Effector memory CD8-positive, alpha-beta T cell (primary cell): ENCODE results near the gene KMT2C.
"Not testable (repeated sequence)": the region's sequence is repeated elsewhere in the genome, so short reads cannot be mapped to it uniquely, and the experiment has no call there.

Source experiments
- ATAC-seq: fragments of 150-1000 bp; cut with Tn5 transposase; replicated peaks from 2 replicates; pipeline ENCODE4 v1.10.0; 2021; ENCODE audit warnings: mild to moderate bottlenecking, moderate library complexity
- DNase-seq, 3 experiments: peaks; one replicate each; pipeline ENCODE4 v3.0.0; 2021
- H3K27ac Mint-ChIP-seq, 2 donors: one replicate each; pipeline ENCODE4 v1.8.0; 2022; ENCODE audit warnings: mild to moderate bottlenecking in 2 of 2, mixed read lengths in 2 of 2, moderate library complexity in 2 of 2
- H3K27me3 Mint-ChIP-seq, 2 donors: one replicate each; pipeline ENCODE4 v1.8.0; 2022; ENCODE audit warnings: mixed read lengths in 2 of 2
- H3K36me3 Mint-ChIP-seq: one replicate; pipeline ENCODE4 v1.8.0; 2022; ENCODE audit warnings: mild to moderate bottlenecking, moderate library complexity, mixed read lengths; ENCODE audit not compliant: insufficient read depth
- H3K4me1 Mint-ChIP-seq, 2 donors: one replicate each; pipeline ENCODE4 v1.8.0; 2022; ENCODE audit warnings: low read depth in 2 of 2, mixed read lengths in 2 of 2
- H3K4me3 Mint-ChIP-seq, 2 donors: one replicate each; pipeline ENCODE4 v1.8.0; 2022; ENCODE audit warnings: mild to moderate bottlenecking in 2 of 2, mixed read lengths in 2 of 2, moderate library complexity in 2 of 2
- H3K9me3 Mint-ChIP-seq, 2 donors: one replicate each; pipeline ENCODE4 v1.8.0; 2022; ENCODE audit warnings: mixed read lengths in 2 of 2

The KMT2C gene

DNA sequence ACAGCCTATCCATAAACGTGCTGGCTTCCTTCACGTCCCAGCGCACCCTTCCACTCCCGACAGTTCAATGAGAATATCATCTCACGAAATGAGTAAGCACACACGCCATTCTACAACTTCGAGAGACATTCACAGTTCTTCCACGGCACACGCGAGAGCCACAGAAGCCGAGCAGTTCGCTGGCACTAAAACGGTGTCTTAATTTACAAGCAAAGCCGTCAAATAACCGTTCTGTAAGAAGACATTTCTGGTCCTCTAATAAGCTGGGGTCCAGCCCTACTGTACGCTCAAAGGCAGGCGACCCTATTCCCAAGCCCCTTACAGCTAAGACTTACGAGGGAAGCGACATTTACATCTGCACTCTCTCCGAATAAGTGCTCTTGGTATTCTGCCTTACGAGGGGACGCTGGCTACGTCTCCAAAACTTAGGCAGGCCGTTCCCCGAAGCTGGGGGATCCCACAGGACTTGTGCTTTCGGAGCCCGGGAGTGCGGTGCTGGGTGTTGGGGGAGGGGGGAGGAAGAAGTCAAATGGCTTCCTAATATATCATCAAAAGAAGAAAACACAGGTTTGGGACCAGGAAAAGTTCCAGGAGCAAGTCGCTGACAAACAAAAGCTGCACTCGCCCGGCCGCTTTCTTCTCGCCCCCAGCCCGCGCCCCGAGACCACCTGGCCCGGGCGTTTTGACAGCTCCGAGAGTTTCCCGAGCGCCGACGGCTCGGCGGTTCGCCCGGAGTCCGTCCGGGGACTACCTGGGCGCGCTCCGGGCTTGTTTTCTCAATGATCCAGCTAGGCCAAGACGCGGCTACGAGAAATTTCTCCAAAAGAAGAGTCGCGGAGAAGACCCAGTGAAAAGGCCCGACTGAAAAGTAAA lies 1.1 kb downstream of the KMT2C start:
- Mint-ChIP-seq H3K27ac (peak overlapping the region; percentile 92 to 94), H3K36me3 (peaks cover 23% of the 10 kb centered on the region), H3K4me1 (peaks cover 27 to 30% of the 10 kb centered on the region in 2 donors), H3K4me3 (peak overlapping the region; percentile 74 to 88)
- H3K9me3 Mint-ChIP-seq, H3K27me3 Mint-ChIP-seq, ATAC-seq: not testable (repeated sequence)
- DNase-seq, result peak in 2 of 3 experiments; percentile 7 to 33

DNA sequence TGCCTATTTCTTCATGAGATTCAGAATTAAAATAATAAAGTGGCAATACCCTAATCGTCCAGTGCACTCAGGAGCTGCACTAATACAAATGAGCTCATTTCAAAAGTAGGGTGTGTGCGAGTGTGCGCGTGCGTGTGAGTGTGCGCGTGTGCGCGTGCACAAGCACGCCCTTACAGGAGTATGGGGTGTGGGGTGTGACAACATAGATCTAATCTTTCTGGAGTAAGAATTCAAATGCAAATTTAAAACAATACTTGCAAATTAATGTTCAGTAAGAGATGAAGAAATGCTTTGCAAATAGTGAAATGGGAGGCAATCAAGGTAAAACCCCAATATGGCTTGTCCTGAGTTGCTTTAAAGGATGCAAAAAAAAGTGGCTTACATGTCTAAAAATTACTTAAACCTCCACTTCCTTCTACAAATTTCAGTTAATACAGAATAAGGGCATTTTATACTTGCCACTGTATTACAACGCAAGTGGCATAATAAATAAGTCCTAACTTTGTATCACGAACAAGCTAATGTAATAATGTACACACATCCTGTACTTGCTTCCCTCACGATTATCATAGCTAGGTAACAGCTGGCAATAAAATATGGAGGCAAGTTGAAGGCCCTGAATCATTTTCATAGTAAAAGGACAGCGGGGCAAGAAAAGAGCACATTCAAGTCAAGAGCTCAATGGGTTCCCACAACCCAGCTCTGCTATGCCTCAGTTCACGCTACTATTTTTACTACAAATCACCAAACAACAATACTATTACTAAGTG lies 1.9 kb downstream of the KMT2C start:
- Mint-ChIP-seq H3K36me3 (peaks cover 23% of the 10 kb centered on the region), H3K4me3 (peak overlapping the region; percentile 74 to 88), H3K4me1 (peaks cover 33 to 35% of the 10 kb centered on the region in 2 donors), H3K27ac (peak overlapping the region; percentile 92 to 94)
- DNase-seq (peak; percentile 54 to 59 (median 59)), ATAC-seq (peak; percentile 39)
- H3K27me3 Mint-ChIP-seq, H3K9me3 Mint-ChIP-seq: not testable (repeated sequence)

DNA sequence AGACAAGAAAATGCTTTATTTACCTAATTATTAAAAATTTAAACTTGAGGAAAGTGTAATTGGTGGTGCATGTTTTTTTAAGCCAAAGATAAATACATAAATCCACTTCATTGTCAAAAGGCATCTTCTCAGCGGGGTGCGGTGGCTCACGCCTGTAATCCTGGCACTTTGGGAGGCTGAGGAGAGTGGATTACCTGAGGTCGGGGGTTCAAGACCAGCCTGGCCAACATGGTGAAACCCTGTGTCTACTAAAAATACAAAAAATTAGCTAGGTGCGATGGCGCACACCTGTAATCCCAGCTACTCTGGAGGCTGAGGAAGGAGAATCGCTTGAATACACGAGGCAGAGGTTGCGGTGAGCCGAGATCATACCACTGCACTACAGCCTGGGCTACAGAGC lies 3.1 kb downstream of the KMT2C start:
- Mint-ChIP-seq H3K4me3 (peak overlapping the region in 1 of 2 donors; percentile 88), H3K4me1 (peaks cover 39 to 43% of the 10 kb centered on the region in 2 donors), H3K27ac (peak overlapping the region in 1 of 2 donors; percentile 94), H3K36me3 (peaks cover 23% of the 10 kb centered on the region)
- H3K27me3 Mint-ChIP-seq, DNase-seq, H3K9me3 Mint-ChIP-seq, ATAC-seq: not testable (repeated sequence)

DNA sequence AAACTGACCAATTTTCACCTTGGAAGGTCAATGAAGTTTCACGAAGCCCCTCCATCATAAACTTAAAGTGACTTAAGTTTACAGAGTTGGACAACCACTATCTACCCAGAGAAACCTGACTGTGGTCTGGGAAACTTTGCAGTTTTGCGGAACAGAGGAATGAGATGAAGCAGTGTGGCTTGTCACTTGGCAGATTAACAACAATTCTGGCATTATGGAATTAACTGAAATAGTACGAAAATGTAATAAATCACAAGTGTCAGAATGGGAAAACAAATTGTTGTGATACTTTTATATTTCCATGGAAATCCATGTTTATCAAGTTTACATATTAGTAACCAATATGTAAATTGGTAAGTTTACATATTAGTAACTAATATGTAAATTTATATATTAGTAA lies 4.9 kb downstream of the KMT2C start:
- Mint-ChIP-seq H3K4me1 (peaks cover 42 to 52% of the 10 kb centered on the region in 2 donors), H3K4me3 (peak overlapping the region in 1 of 2 donors; percentile 35), H3K27me3 (no peaks in the 10 kb centered on the region), H3K36me3 (peaks cover 18% of the 10 kb centered on the region), H3K9me3 (no peaks in the 10 kb centered on the region), H3K27ac (no peak overlapping the region)
- ATAC-seq (no peak), DNase-seq (no peak)

DNA sequence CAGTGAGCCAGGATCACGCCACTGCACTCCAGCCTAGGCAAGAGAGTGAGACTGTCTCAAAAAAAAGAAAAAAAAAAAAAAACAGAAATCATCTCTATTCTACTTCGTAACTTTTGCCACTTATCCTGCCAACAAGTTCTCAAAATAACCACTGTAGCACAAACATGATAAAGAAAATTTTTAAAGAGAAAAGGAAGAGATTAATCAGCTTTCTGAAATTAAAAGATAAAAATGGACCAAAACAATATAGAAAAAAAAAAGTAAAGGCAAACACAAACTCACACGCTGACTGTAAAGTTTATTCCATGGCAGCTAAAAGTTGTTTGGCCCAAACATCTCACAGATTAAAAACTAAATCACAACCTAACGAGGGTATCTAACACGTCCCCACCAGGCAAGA lies 5.7 kb downstream of the KMT2C start:
- not testable (repeated sequence) for ATAC-seq, DNase-seq, H3K9me3 Mint-ChIP-seq, H3K27me3 Mint-ChIP-seq, H3K27ac Mint-ChIP-seq, H3K4me3 Mint-ChIP-seq
- peaks cover 17% of the 10 kb centered on the region for H3K36me3 Mint-ChIP-seq
- H3K4me1 Mint-ChIP-seq, result peaks cover 48 to 58% of the 10 kb centered on the region in 2 donors

DNA sequence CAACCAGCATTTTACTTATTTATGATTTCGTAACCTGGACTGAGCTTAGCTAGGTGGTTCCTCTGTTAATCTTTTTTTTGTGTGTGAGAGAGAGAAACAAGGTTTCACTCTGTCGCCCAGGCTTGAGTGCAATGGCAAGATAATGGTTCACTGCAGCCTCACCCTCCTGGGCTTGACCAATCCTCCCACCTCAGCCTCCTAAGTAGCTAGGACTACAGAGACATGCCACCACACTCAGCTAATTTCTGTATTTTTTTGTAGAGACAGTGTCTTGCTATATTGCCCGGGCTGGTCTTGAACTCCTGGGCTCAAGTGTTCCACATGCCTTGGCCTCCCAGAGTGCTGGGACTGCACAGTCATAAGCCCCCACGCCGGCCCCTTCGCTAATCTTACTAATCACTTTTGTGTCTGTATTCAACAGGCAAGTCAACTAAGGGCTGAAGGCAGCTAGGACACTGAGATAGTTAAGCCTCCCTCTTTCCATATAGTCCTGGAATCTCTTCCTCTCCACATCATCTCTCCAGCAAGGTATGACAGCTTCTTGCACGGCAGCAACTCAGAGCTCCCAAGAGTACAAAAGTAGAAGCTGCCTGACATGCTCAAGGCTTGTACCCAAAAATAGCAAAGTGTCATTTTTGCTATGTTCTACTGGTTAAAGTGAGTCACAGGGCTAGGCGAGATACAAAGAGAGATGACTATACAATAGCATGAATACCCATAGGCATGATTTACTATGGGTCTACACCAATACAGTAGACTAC lies 11.3 kb downstream of the KMT2C start:
- H3K4me3 Mint-ChIP-seq, result peak overlapping the region; percentile 1 to 28
- H3K4me1 Mint-ChIP-seq, result peaks cover 51 to 68% of the 10 kb centered on the region in 2 donors
- no peaks in the 10 kb centered on the region for H3K27me3 Mint-ChIP-seq
- peaks cover 29% of the 10 kb centered on the region for H3K36me3 Mint-ChIP-seq
- H3K27ac Mint-ChIP-seq, result no peak overlapping the region
- no peaks in the 10 kb centered on the region for H3K9me3 Mint-ChIP-seq
- ATAC-seq (no peak), DNase-seq (no peak)

DNA sequence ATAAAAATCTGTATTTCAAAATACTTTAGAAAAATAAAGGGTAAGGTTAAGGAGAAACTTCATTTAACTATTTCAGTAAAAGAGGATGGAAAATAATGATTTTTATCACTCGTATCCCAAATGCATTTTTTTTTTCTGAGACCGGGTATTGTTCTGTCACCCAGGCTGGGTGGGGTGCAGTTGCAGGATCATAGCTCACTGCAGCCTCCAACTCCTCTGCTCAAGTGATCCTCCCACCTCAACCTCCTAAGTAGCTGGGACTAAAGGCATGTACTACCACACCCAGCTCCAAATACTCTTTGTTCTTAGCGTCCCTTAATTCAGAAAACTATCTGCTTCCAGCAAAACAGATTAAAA lies 11.8 kb downstream of the KMT2C start:
- H3K27ac Mint-ChIP-seq, result no peak overlapping the region
- no peak for DNase-seq
- peak overlapping the region in 1 of 2 donors; percentile 28 for H3K4me3 Mint-ChIP-seq
- H3K9me3 Mint-ChIP-seq, result no peaks in the 10 kb centered on the region
- H3K36me3 Mint-ChIP-seq, result peaks cover 29% of the 10 kb centered on the region
- no peak for ATAC-seq
- H3K27me3 Mint-ChIP-seq, result no peaks in the 10 kb centered on the region
- peaks cover 48 to 72% of the 10 kb centered on the region in 2 donors for H3K4me1 Mint-ChIP-seq

DNA sequence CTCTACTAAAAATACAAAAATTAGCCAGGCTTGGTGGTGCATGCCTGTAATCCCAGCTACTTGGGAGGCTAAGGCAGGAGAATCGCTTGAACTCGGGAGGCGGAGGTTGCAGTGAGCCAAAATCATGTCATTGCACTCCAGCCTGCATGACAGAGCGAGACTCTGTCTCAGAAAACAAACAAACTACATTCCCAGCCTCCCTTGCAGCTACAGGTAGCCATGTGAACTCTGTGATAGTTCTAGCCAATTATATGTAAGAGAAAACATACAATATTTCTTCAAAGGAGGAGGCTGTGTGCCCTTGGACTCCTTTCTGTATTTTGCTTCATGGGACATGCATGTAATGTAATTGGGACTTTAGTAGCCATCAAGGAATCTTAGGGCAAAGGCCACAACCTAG lies 12.6 kb downstream of the KMT2C start:
- not testable (repeated sequence) for H3K4me3 Mint-ChIP-seq, H3K27ac Mint-ChIP-seq, H3K27me3 Mint-ChIP-seq, H3K9me3 Mint-ChIP-seq, DNase-seq, ATAC-seq
- peaks cover 32% of the 10 kb centered on the region for H3K36me3 Mint-ChIP-seq
- peaks cover 46 to 67% of the 10 kb centered on the region in 2 donors for H3K4me1 Mint-ChIP-seq

DNA sequence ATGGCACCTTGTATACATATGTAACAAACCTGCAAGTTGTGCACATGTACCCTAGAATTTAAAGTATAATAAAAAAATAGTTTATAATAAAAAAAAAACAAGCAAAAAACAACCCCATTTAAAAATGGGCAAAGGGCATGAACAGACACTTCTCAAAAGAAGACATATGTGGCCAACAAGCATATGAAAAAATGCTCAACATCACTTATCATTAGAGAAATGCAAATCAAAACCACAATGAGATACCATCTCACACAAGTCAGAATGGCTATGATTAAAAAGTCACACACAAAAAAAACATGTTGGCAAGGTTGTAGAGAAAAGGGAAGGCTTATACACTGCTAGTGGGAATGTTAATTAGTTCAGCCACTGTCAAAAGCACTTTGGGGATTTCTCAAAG lies 14.9 kb downstream of the KMT2C start:
- H3K9me3 Mint-ChIP-seq, H3K4me3 Mint-ChIP-seq, ATAC-seq, H3K27me3 Mint-ChIP-seq, DNase-seq, H3K27ac Mint-ChIP-seq: not testable (repeated sequence)
- peaks cover 47% of the 10 kb centered on the region for H3K36me3 Mint-ChIP-seq
- H3K4me1 Mint-ChIP-seq, result peaks cover 36 to 53% of the 10 kb centered on the region in 2 donors

DNA sequence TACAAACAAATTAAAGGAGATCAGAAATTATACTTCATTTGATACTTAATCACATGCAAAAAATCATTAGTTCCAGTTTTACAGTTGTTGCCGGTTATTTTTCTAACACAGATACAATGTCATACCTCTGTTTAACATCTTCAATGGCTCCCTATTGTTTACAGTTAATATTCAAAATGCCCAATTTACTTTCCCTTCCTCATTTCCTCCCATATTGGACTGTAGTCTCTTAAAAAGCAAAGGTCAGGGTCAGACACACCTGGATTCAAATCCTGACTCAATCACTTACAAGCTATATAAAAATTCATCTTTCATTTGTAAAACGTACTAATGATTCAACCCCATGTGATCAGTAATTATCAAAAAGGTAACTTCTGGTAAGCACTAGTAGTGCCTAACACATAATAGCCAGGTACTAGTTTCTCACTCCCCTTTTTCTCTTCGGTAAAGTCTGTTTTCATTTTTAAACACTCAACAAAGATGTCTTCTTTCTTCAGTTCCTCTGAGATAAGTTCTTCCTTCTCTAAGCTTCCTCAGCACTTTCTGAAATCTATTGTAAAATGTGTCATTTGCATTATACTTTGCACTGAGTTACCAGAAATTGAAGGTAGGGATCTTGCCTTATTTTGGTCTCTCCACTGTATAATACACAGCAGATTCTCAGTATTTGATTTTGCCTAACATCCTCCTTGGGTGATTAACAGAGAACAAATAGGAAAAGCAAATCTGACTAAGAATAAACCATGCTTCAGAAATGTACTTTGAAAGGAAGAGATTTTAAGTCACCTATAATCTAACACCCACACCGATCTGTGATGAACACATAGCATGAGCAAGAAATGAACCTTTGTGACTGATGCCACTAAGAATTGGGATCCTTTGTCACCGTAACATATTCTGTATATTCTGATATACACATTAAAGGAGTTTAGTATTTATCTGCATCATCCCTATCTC lies 16.1 kb downstream of the KMT2C start:
- Mint-ChIP-seq H3K27ac (no peak overlapping the region), H3K4me1 (peaks cover 31 to 50% of the 10 kb centered on the region in 2 donors), H3K36me3 (peaks cover 46% of the 10 kb centered on the region), H3K9me3 (no peaks in the 10 kb centered on the region), H3K27me3 (no peaks in the 10 kb centered on the region), H3K4me3 (peak overlapping the region in 1 of 2 donors; percentile 29)
- DNase-seq, result no peak
- no peak for ATAC-seq

DNA sequence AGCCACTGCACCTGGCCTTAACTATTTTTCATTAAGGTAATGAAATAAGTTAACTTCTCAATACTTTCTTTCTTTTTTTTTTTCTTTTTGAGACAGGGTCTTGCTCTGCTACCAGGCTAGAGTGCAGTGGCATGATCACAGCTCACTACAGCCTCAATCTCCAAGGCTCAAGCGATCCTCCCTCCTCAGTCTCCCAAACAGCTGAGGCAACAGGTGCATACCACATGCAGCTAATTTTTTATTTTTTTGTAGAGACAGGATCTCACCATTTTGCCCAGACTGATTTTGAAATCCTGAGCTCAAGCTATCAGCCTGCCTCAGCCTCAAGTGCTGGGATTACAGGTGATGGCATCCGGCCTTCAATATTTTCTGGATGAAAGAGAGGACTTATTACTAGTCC lies 21.0 kb downstream of the KMT2C start:
- no peaks in the 10 kb centered on the region for H3K9me3 Mint-ChIP-seq
- H3K4me1 Mint-ChIP-seq, result peaks cover 21 to 37% of the 10 kb centered on the region in 2 donors
- no peak for DNase-seq
- ATAC-seq, result no peak
- H3K36me3 Mint-ChIP-seq, result peaks cover 39% of the 10 kb centered on the region
- no peaks in the 10 kb centered on the region for H3K27me3 Mint-ChIP-seq
- H3K4me3 Mint-ChIP-seq, result no peak overlapping the region
- no peak overlapping the region for H3K27ac Mint-ChIP-seq

DNA sequence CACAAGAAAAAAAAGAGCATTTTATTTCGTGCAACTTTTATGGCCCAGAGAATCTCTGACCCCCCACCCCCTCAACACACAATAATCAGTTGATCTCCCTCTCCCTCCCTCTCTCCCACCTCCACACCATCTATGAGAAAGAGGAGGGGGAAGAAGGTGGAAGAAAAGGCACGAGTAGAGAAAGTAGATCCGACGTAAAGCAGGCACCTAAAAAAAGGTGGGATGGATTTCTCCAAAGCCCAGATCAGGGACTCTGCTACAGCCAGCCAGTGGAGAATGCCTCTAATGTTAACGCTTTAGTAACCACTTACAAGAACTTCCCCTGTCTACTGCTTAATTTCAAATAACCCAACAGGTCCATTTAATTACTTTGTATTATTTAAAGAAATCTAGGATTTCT lies 24.4 kb downstream of the KMT2C start:
- peaks cover 15 to 32% of the 10 kb centered on the region in 2 donors for H3K4me1 Mint-ChIP-seq
- H3K4me3 Mint-ChIP-seq, result no peak overlapping the region
- H3K9me3 Mint-ChIP-seq, result no peaks in the 10 kb centered on the region
- ATAC-seq (no peak), DNase-seq (no peak)
- no peaks in the 10 kb centered on the region for H3K27me3 Mint-ChIP-seq
- H3K36me3 Mint-ChIP-seq, result peaks cover 29% of the 10 kb centered on the region
- no peak overlapping the region for H3K27ac Mint-ChIP-seq
